ENCODE measurements around the gene IPO5. TPM values are rescaled to one million over a fixed set of nuclear protein-coding genes. Genes with fewer than 3 reads are reported as not detected.

The IPO5 gene
- total RNA-seq, 1 experiment from 2014 or later: 342 TPM

DNA sequence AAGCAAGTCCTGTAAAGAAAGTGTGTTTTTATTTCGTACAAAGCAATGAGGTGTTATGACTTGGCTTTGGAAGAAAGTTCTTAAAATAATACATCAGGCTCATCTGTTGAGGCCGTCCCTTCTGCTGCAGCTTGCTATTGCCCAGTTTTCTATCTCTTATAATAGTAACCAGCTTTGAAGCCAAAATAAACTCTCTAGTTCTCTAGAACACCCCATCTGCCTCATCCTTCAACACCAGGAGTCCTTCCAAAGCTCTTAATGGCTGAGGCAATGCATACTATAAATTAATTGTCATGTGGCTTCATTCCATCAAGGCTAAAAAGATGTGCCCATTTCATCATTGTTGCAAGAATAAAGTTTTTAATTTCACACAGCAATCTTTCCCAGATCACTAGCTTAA, 49.4 kb upstream of the IPO5 start:
- Histone ChIP-seq H3K9me3 (ENCODE audit: control insufficient read depth, low read depth, low read length) (no peaks in the 10 kb centered on the region), H3K4me2 (ENCODE audit: insufficient read depth, insufficient read length, low read length) (no peak overlapping the region), H4K91ac (ENCODE audit: insufficient read length, low read depth, low read length) (no peak overlapping the region), H3K79me2 (ENCODE audit: insufficient read depth, low read length) (no peaks in the 10 kb centered on the region), H2BK15ac (ENCODE audit: low read depth, low read length) (no peak overlapping the region), H2AK5ac (ENCODE audit: insufficient read length, low read length) (no peak overlapping the region), H4K5ac (ENCODE audit: insufficient read length, low read depth, low read length) (no peak overlapping the region), H2BK5ac (ENCODE audit: insufficient read length, low read length) (no peak overlapping the region), H2BK120ac (ENCODE audit: low read depth, low read length, poor library complexity, severe bottlenecking) (no peak overlapping the region), H3T11ph (ENCODE audit: low read length) (no peak overlapping the region), H2AFZ (ENCODE audit: low read length) (no peak overlapping the region), H4K8ac (replicated peaks; ENCODE audit: insufficient read length, low read depth, low read length) (no peak overlapping the region), H3K27ac (ENCODE audit: insufficient read length, low read depth, low read length) (no peak overlapping the region), H3K23me2 (ENCODE audit: insufficient read length, low read depth, low read length, poor library complexity, severe bottlenecking) (no peaks in the 10 kb centered on the region), H3K27me3 (ENCODE audit: insufficient read depth, low read length) (no peaks in the 10 kb centered on the region), H4K20me1 (ENCODE audit: control insufficient read depth, insufficient read depth, insufficient read length) (no peaks in the 10 kb centered on the region), H3K9ac (ENCODE audit: extremely low read depth, insufficient read length, low read length) (no peak overlapping the region), H2BK12ac (ENCODE audit: insufficient read length, low read depth, low read length) (no peak overlapping the region), H3K18ac (ENCODE audit: insufficient read length, low read depth, low read length) (no peak overlapping the region), H3K56ac (ENCODE audit: insufficient read length, low read depth, low read length) (no peak overlapping the region), H3K4ac (ENCODE audit: low read depth, low read length) (no peak overlapping the region), H2BK20ac (ENCODE audit: low read depth, low read length, poor library complexity, severe bottlenecking) (no peak overlapping the region), H3K14ac (ENCODE audit: insufficient read depth, low read length) (no peak overlapping the region), H3K4me1 (ENCODE audit: insufficient read depth, low read length) (no peaks in the 10 kb centered on the region), H3K79me1 (ENCODE audit: insufficient read depth, low read depth, low read length, poor library complexity, severe bottlenecking) (no peaks in the 10 kb centered on the region), H3K23ac (ENCODE audit: insufficient read length, low read depth, low read length) (no peak overlapping the region)
- Mint-ChIP-seq H3K4me3 (no peak overlapping the region), H3K27me3 (ENCODE audit: low read depth) (peaks cover 8% of the 10 kb centered on the region), H3K36me3 (ENCODE audit: insufficient read depth in 1 of 3, low read depth in 3 of 3) (no peaks in the 10 kb centered on the region), H3K9me3 (peaks cover 0 to 4% of the 10 kb centered on the region in 2 experiments; a peak in 2 of 5 replicates), H3K4me1 (peaks cover 7 to 8% of the 10 kb centered on the region in 2 experiments), H3K27ac (no peak overlapping the region)
- DNase-seq: no peak
- no peak for TF ChIP-seq CTCF (conservative IDR thresholded peaks at IDR 0.05)
- WGBS (ENCODE audit: extremely low coverage, insufficient read length, low lambda C conversion rate): no CpG with 5 or more reads among the region's 2 CpGs

All from H9 (cell line).